Chondrocyte (in vitro differentiated cells): ENCODE measurements around the gene TCEAL6. TPM values are rescaled to one million over a fixed set of nuclear protein-coding genes. Genes with fewer than 3 reads are reported as not detected.

ENCODE experiments used
- DNase-seq: peaks from one replicate; pipeline ENCODE4 v3.0.0; 2021; ENCODE audit warnings: mixed read lengths, low spot score
- H3K27ac Mint-ChIP-seq: one replicate; pipeline ENCODE4 v1.8.0; 2021; ENCODE audit warnings: mild to moderate bottlenecking, moderate library complexity, mixed read lengths; ENCODE audit not compliant: unreplicated experiment
- H3K27me3 Mint-ChIP-seq: 2 replicates; pipeline ENCODE4 v1.8.0; 2021; ENCODE audit warnings: low read depth, mixed read lengths
- H3K36me3 Mint-ChIP-seq: 2 replicates; pipeline ENCODE4 v1.8.0; 2021; ENCODE audit warnings: low read depth, mixed read lengths
- H3K4me1 Mint-ChIP-seq: 2 replicates; pipeline ENCODE4 v1.8.0; 2021; ENCODE audit warnings: low read depth, mild to moderate bottlenecking, mixed read lengths
- H3K4me3 Mint-ChIP-seq: one replicate; pipeline ENCODE4 v1.8.0; 2021; ENCODE audit warnings: mild to moderate bottlenecking, moderate library complexity, mixed read lengths; ENCODE audit not compliant: unreplicated experiment
- H3K9me3 Mint-ChIP-seq: 2 replicates; pipeline ENCODE4 v1.8.0; 2021; ENCODE audit warnings: low read depth, mixed read lengths
- total RNA-seq: library from RNA; stranded (reverse); gene quantifications from 3 replicates; pipeline ENCODE4 v1.2.1, GENCODE V29; 2021
- TF ChIP-seq, protein P1 (sequence below): fragments of 200-600 bp; sonication (generic); IDR thresholded peaks from 2 replicates; pipeline ENCODE4 v1.5.0; 2021; ENCODE audit warnings: antibody characterized with exemption, mild to moderate bottlenecking, moderate library complexity

The TCEAL6 gene
- total RNA-seq, 1 donor from 2014 or later: not detected

DNA sequence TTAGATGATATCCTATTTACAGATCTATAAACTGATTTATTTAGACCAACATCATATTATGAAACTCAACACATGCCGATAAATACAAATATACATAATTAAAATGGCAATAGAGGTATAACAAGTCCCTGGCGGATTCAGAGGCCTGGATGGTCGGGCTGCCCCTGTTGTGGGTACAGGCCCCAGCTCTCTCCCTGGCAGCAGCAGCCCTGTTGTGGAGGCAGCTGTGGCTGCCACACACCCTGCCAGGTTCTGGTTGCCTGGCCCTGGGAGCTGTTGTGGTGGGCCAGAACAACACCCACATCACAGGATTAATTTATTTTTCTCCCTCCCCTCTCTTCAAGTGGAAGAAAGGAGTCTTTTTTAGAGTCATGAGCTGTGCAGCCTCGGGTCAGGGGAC lies 28.9 kb downstream of the TCEAL6 start:
- DNase-seq: peak; percentile 42
- Mint-ChIP-seq H3K9me3 (peaks cover 22% of the 10 kb centered on the region), H3K27me3 (no peaks in the 10 kb centered on the region), H3K27ac (no peak overlapping the region), H3K36me3 (no peaks in the 10 kb centered on the region), H3K4me3 (no peak overlapping the region), H3K4me1 (no peaks in the 10 kb centered on the region)
- TF ChIP-seq, protein P1, sequence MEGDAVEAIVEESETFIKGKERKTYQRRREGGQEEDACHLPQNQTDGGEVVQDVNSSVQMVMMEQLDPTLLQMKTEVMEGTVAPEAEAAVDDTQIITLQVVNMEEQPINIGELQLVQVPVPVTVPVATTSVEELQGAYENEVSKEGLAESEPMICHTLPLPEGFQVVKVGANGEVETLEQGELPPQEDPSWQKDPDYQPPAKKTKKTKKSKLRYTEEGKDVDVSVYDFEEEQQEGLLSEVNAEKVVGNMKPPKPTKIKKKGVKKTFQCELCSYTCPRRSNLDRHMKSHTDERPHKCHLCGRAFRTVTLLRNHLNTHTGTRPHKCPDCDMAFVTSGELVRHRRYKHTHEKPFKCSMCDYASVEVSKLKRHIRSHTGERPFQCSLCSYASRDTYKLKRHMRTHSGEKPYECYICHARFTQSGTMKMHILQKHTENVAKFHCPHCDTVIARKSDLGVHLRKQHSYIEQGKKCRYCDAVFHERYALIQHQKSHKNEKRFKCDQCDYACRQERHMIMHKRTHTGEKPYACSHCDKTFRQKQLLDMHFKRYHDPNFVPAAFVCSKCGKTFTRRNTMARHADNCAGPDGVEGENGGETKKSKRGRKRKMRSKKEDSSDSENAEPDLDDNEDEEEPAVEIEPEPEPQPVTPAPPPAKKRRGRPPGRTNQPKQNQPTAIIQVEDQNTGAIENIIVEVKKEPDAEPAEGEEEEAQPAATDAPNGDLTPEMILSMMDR: no peak

Other genes with a start within 250 kb of the TCEAL6 start
- gene ZMAT1, start 210.5 kb downstream of the TCEAL6 start, total RNA-seq: 3.4 to 4.7 TPM (median 4.0 TPM) in 3 replicates
- not detected in 3 replicates for gene TCEAL2, start 16.8 kb downstream of the TCEAL6 start, total RNA-seq
- gene BEX5, start 13.5 kb upstream of the TCEAL6 start, total RNA-seq: 0.42 TPM in 1 of 3 replicates, not detected in the others
- not detected in 3 replicates for gene TCP11X1, start 72.8 kb upstream of the TCEAL6 start, total RNA-seq
- not detected in 3 replicates for gene NXF2, start 104.7 kb upstream of the TCEAL6 start, total RNA-seq